Stimulated activated CD4-positive, alpha-beta T cell treated with anti-CD3 and anti-CD28 coated beads, Interleukin-12 subunit alpha, Interleukin-12 subunit beta, amount 100 ng/mL, for 4 hours (primary cell): ENCODE results near the gene TAF1.
"Not testable (repeated sequence)": the region's sequence is repeated elsewhere in the genome, so short reads cannot be mapped to it uniquely, and the experiment has no call there.

Source experiments
- DNase-seq: peaks from one replicate; pipeline ENCODE4 v3.0.0-alpha.2; 2020

TAF1 gene, protein sequence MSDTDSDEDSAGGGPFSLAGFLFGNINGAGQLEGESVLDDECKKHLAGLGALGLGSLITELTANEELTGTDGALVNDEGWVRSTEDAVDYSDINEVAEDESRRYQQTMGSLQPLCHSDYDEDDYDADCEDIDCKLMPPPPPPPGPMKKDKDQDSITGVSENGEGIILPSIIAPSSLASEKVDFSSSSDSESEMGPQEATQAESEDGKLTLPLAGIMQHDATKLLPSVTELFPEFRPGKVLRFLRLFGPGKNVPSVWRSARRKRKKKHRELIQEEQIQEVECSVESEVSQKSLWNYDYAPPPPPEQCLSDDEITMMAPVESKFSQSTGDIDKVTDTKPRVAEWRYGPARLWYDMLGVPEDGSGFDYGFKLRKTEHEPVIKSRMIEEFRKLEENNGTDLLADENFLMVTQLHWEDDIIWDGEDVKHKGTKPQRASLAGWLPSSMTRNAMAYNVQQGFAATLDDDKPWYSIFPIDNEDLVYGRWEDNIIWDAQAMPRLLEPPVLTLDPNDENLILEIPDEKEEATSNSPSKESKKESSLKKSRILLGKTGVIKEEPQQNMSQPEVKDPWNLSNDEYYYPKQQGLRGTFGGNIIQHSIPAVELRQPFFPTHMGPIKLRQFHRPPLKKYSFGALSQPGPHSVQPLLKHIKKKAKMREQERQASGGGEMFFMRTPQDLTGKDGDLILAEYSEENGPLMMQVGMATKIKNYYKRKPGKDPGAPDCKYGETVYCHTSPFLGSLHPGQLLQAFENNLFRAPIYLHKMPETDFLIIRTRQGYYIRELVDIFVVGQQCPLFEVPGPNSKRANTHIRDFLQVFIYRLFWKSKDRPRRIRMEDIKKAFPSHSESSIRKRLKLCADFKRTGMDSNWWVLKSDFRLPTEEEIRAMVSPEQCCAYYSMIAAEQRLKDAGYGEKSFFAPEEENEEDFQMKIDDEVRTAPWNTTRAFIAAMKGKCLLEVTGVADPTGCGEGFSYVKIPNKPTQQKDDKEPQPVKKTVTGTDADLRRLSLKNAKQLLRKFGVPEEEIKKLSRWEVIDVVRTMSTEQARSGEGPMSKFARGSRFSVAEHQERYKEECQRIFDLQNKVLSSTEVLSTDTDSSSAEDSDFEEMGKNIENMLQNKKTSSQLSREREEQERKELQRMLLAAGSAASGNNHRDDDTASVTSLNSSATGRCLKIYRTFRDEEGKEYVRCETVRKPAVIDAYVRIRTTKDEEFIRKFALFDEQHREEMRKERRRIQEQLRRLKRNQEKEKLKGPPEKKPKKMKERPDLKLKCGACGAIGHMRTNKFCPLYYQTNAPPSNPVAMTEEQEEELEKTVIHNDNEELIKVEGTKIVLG (N-terminal part only)

DNA sequence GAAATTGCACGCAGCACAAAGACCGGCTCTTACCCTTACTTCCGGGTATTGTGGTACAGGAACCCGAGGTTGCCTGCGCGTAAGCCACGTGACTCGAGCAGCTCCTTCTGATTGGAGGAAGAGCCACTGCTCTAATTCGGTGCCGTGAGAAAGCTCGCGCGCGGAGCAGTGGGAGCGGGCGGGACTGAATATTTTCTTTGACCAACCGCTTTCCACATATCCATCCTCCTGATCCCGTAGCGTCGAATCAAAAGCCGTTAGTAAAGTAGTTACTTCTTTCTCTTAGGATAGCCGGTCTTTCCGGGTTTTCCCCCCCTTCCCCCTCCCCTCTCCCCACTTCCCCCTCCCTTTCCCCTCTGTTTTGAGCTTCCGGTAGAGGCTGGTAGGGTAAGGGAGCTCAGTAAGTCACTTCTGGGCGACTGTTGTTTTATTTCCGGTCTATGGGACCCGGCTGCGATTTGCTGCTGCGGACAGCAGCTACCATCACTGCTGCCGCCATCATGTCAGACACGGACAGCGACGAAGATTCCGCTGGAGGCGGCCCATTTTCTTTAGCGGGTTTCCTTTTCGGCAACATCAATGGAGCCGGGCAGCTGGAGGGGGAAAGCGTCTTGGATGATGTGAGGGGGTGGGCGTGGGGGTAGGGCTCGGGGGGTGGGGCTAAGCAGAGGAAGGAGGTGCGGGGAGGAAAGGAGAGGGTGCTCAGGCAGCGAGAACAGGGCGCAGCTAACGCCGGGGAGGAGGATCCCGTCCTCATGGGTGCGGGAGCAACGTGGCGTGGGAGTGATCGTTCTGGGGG, at the start of gene TAF1:
Gene TAF1 (plus strand): TSS at position 483 of the 799 bp plus-strand sequence. CDS start 18 bp downstream, at position 501.
- DNase-seq, result peak; percentile 80

DNA sequence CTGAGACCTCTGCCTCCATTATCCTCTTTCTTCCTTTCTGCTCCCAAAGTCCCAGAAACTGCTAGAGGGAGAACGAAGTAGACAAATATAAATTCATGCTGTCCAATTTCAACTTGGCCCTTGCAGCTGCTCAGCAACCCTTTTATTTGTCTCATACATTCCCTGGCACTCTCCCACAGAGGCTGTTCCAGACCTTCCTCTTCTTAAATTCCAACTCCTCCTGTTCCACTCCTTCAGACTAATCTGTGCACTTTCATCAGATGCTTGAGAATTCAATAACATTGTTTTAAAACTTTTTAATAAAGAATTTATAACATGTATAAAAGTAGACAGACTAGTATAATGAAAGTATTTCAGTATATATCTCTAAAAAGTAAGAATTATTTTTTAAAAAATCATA, 49.2 kb upstream of the TAF1 start:
- not testable (repeated sequence) for DNase-seq

DNA sequence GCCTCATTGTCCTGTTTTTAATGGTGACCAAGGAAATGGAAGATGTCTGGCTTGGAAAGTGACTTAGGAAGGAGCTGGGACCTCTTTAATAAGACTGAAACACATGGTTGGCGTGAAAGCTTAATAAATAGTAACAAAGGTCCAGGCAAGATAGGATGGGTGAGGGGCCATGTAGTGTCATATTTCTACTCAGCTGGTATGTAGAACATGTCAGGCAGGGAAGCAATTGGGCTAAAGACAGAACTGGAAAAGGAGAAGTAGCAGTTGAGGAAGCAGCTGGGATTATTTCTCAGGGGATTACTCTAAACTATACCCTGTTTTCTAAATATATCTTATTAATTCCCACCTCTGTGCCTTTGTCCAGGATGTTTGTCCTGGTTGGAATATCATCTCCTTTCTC, 46.0 kb upstream of the TAF1 start:
- no peak for DNase-seq

GRCh38 chrX:71321731-71322130, 44.4 kb upstream of the TAF1 start:
- DNase-seq, result no peak

DNA sequence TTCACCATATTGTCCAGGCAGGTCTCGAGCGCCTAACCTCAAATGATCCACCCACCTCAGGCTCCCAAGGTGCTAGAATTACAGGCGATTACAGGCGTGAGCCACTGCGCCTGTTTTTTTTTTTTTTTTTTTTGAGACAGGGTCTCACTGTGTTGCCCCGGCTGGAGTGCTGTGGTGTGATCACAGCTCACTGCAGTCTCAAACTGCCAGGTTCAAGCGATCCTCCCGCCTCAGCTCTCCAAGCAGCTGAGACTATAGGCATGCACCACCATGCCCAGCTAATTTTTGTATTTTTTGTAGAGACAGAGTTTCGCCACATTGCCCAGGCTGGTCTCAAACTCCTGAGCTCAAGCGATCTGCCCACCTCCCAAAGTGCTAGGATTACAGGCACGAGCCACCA, 41.7 kb upstream of the TAF1 start:
- not testable (repeated sequence) for DNase-seq

DNA sequence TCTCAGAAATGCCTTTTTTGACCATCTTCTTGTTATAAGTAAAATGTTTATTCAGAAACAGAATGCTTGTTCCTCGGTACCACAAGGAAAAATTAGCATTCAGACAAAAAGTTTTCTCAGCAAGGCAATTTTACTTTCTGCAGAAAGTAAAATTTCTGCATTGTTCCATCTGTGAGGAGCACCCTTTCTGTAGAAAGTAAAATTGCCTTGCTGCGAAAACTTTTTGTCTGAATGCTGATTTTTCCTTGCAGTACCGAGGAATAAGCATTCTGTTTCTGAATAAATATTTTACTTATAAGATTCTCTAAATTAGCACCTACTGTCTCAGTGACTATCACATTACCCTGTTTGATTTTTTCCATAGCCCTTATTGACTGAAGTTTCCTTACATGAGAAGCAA, 39.8 kb upstream of the TAF1 start:
- DNase-seq, result no peak

- not testable (repeated sequence) for DNase-seq
These were observed 16.9 kb upstream of the TAF1 start for GRCh38 chrX:71349151-71349665.

DNA sequence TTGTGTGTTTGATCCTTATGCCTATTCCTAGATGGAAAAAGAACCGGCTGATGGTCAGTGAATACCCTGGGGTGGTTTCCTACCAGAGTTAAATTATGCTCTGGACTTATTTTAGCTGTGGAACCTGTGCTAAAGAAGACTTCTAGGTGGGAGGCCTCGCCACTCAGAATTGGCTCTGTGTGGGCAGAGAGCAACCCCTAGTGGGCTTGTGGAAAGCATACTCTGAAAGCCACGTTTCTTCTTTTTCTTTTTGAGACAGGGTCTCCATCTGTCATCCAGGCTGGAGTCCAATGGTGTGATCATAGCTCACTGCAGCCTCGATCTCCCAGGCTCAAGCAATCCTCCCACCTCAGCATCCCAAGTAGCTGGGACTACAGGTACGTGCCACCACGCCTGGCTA, 16.3 kb upstream of the TAF1 start:
- not testable (repeated sequence) for DNase-seq

DNA sequence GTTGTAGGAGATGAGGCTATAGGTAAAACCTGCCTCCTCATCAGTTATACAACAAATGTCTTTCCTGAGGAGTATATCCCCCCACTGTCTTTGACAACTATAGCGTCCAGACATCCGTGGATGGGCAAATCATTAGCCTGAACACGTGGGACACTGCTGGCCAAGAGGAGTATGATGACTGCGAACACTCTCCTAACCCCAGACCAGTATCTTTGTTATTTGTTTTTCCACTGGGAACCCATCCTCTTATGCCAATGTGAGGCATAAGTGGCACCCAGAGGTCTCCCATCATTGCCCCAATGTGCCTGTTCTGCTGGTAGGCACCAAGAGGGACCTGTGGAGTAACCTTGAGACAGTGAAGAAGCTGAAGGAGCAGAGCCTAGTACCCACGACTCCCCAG, 13.7 kb upstream of the TAF1 start:
- not testable (repeated sequence) for DNase-seq

DNA sequence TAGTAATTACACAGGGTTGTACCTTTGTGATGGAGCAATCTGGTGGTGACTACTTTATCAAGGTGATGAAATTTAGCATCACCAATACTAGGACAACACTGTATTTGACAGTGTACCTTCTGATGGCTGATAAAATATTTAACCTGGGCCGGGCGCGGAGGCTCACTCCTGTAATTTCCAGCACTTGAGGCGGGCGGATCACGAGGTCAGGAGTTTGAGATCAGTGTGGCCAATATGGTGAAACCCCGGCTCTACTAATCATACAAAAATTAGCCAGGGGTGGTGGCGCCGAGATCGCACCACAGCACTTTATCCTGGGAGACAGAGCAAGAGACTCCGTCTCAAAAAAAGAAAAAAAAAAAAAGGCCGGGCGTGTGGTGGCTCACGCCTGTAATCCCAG, 1.9 kb upstream of the TAF1 start:
- DNase-seq, result no peak

GRCh38 chrX:71365356-71365874, 742 bp upstream of the TAF1 start:
- peak; percentile 1 for DNase-seq

- peak; percentile 25 for DNase-seq
These were observed 608 bp downstream of the TAF1 start for GRCh38 chrX:71366674-71367256.

DNA sequence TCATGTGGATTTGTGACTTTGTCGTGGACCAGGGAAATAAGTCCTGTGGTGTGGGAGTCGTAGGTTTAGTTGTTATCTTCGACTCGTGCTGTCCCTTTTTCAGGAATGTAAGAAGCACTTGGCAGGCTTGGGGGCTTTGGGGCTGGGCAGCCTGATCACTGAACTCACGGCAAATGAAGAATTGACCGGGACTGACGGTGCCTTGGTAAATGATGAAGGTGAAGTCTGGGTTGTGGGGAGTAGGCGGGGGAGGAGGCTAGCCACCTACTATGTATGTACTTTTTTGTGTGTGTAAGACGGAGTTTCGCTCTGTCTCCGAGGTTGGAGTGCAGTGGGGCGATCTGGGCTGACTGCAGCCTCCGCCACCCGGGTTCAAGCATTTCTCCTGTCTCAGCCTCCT, 1.2 kb downstream of the TAF1 start:
- peak; percentile 5 for DNase-seq

- no peak for DNase-seq
These were observed 6.2 kb downstream of the TAF1 start for GRCh38 chrX:71372388-71372787.

- no peak for DNase-seq
These were observed 12.6 kb downstream of the TAF1 start for GRCh38 chrX:71378732-71379131.

GRCh38 chrX:71391725-71392124, 25.6 kb downstream of the TAF1 start:
- not testable (repeated sequence) for DNase-seq

DNA sequence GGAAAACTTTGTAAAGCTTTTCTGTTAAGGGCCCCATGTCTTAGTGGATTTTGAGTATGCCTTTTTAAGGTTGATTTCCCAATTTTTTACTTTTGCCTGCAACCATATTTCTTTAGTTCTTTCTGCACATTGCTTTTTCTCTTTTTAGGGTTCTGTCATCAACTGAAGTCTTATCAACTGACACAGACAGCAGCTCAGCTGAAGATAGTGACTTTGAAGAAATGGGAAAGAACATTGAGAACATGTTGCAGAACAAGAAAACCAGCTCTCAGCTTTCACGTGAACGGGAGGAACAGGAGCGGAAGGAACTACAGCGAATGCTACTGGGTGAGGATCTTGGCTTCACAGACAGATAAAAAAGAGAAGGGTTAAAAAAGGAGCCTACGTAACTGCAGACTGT, 27.8 kb downstream of the TAF1 start:
- no peak for DNase-seq

DNA sequence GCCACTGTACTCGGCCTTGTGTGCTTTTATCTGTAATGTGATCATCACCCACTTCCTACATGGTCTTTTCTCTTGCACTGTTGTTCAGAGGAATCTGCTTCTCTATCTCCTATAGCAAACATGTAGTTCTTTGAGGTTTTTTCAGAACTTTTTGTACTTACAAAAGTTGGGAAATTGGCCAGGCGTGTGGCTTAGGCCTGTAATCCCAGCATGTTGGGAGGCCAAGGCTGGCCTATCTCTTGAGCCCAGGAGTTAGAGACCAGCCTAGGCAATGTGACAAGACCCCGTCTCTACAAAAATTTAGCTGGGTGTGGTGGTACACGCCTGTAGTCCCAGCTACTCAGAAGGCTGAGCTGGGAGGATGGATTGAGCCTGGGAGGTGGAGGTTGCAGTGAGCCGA, 30.4 kb downstream of the TAF1 start:
- no peak for DNase-seq

- no peak for DNase-seq
These were observed 34.6 kb downstream of the TAF1 start for GRCh38 chrX:71400710-71401109.

DNA sequence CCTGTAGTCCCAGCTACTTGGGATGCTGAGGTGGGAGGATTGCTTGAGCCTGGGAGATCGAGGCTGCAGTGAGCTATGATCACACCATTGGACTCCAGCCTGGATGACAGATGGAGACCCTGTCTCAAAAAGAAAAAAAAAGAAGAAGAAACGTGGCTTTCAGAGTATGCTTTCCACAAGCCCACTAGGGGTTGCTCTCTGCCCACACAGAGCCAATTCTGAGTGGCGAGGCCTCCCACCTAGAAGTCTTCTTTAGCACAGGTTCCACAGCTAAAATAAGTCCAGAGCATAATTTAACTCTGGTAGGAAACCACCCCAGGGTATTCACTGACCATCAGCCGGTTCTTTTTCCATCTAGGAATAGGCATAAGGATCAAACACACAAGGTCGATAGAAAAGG, 50.1 kb downstream of the TAF1 start:
- DNase-seq, result not testable (repeated sequence)

- no peak for DNase-seq
These were observed 54.5 kb downstream of the TAF1 start for GRCh38 chrX:71420686-71421085.
